ENCODE data around the gene MB.

The MB gene

GRCh38 chr22:35614404-35614803 lies 2.7 kb downstream of the MB start:
- no peak for DNase-seq

DNA sequence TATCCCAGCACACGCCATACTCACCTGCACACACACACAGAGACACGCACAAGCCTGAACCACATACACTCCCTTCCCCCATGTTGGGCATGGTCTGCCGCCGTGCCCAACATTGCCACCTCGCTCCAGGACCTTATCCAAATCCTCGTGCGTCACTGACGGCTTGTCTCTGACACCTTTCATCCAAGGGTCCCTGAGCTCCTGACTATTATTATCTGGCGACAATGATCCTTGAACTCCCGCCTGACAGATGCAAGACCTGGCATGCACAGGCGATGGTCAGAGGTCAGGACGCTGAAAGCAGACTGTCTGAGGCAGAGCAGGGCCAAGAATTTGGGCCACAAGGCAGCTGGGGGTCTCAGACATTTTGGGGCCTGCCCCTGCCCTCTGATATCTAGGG lies 4.2 kb downstream of the MB start:
- no peak for DNase-seq

DNA sequence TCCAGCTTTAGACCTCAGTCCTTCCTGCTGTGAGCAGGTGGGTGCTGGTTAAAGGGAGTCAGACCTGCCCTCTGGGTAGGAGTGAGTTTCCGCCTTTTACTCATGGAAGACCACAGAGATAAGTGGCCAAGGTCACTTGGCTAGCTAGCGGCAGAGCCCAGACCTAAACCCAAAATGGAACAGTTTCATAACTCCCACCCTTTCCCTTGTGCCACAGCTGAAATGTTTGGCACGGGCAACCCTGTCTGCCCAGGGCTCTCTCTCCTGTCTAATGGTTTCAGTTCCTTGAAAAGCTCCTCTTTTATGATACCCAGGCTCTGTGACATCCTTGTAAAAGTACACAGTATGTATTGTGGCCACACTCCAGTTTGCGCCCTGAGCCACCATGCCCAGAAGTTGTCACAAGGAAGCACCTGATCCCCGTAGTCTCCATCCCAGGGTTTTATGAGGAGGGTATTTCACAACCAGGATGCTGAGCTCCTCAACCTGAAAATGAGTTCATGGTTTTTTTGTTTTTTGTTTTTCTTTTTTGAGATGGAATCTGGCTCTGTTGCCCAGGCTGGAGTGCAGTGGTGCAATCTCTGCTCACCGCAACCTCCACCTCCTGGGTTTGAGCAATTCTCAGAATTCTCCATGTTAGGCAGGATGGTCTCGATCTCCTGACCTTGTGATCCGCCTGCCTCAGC lies 5.1 kb downstream of the MB start:
- DNase-seq, result no peak

GRCh38 chr22:35611200-35611890 lies 5.8 kb downstream of the MB start:
- DNase-seq, result no peak

GRCh38 chr22:35610741-35611140 lies 6.4 kb downstream of the MB start:
- DNase-seq, result no peak

DNA sequence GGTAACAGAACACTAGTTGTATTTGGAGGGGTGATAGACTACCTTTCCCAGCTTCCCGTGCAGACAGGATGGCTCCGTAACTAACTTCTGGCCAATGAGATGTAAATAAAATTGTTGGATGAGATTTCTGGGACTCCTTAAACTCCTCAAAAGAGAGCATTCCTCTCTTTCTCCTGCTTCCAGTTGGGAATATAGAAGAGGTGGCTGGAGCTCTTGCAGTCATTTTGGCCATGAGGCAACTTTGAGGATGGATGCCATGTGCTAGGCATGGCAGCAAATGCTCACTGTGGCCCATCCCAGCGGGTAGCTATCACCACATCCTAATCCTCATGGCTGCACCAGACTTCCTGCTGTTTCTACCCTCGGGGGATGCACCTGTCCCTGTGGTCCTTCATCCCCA lies 7.4 kb downstream of the MB start:
- no peak for DNase-seq

- DNase-seq, result no peak
These were observed 7.9 kb downstream of the MB start for GRCh38 chr22:35609261-35609660.

DNA sequence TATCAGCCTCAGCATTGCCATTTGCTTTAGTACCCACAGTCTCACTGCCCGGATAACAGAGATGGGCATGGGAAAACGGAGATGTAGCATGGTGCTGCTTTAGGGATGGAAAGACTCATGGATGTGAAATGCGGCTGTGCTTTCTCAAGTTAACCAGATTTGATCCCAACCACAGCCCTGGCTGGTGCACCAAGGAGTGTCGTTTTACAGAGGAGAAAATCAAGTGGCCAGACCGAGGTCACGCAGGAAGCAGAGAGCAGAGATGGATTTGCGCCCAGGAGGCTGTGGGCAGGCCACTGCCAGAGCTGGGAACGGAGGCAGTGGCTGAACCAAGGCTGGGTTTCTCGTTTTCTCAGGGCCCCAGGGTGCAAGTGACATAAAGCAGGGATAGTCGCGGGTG lies 9.0 kb downstream of the MB start:
- DNase-seq, result no peak

DNA sequence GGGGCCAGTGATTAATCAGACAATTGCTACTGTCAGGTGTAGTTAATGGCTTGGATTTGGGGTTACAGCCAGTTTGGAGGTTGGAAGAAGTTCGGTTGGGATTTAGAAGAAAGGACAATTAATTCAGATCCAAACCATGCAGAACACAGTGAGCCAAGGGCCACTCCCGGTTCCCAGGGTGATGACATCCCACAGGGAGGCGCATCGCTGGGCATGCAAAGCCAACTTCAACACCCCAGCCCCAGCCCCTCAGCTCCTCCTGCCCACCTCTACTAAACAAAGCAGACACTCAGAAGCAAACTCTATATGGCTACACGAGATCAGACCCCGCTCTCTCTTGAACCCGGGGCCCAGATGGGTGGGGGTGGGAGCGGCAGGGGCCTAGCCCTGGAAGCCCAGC lies 10.2 kb downstream of the MB start:
- no peak for DNase-seq

GRCh38 chr22:35605851-35606481 lies 11.2 kb downstream of the MB start:
- no peak for DNase-seq

DNA sequence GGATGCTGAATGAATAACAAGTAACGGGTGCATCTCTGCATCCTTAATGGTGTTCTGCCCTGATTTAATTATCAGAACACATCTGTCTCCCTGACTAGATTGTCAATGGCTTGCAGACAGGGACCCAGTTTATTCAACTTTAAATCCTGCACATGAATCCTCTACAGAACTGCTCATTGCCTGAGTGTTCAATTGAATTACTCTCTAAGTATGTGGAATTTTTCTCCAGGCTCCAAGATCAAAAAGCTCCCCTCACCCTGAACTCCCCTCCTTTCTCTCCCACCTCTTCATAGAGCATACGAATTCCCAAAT lies 11.8 kb downstream of the MB start:
- DNase-seq, result no peak

DNA sequence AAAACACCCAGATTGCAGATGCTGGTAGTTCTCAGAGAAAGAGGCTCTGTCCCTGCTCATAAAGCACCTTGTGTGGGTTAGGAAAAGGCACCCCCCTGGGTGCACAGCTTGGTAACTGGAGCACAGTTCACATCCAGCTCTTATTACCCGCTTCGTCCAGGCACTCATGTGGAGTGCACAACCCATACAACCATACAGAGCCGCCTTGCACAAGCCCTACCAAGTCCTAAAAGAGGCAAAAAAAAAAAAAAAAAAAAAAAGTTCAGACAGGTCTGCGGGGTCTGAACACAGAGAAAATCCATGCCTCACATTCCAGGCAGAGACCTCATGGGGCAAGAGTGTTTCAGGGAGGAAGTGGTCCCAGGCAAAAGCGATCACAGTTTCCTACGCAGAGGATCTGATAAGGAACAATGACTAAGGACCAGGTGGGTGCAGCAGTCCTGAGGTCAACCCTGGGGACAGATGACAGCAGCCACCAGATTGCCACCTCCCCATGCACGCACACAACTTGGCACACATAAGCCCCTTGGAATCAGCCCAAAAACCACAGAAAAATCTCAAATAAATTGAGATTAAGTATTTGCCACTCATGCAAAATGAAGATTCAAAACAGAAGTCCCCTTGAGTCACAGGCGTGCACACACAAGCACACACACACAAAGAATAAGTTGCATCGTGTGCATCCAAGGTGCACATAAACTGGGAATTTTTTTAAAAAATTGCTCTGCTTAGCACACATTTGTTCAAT lies 12.3 kb downstream of the MB start:
- no peak for DNase-seq

DNA sequence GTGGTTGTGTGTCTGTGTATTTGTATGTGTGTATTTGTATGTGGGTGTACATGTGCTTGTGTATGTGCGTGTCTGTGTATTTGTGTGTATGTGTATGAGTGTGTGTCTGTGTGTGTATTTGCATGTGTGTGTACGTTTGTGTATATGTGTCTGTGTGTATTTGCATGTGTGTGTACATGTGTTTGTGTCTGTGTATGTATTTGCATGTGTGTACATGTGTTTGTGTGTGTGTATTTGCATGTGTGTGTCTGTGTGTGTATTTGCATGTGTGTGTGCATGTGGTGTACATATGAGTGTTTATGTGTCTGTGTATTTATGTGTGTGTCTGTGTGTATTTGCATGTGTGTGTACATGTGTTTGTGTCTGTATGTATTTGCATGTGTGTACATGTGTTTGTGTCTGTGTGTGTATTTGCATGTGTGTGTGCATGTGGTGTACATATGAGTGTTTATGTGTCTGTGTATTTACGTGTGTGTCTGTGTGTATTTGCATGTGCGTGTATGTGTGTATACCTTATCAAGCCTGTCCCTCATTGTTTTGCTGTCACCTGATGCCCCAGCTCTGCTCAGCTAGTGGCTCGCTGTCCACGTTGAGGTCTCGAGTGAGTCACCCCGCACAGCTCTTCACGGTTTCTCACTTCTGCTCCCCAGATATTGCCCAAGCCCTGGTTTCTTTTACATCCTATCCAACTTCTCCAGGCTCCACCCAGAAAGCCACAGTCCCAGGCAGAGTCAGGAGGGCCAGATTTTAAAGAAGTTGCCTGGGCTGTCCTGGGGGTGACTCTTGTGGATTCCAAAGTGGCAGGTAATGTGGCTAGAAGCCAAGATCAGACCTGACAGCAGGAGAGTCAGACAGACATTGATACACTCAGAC lies 15.2 kb downstream of the MB start:
- no peak for DNase-seq

DNA sequence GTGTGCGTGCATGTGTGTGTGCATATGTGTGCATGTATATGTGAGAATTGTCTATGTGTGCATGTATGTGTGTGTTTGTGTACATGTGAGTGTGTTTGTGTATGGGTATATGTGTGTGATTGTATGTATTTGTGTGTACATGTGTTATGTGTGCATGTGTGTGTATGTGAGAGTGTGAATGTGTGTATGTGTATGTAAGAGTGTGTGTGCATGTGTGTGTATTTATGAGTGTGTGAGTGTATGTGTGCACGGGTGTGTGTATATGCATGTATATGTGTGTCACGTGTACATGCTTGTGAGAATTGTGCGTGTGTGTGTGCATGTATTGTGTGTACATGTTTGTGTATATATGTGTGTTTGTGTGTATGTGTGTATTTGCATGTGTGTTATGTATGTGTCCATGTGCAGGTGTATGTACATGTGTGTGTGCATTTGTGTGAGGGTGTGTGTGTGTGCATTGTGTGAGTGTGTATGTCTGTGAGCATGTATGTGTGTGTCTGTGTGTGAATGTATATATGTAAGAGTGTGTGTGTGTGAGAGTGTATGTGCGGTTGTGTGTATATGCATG lies 16.0 kb downstream of the MB start:
- DNase-seq, result no peak

- no peak for DNase-seq
These were observed 16.7 kb downstream of the MB start for GRCh38 chr22:35600476-35600875.

DNA sequence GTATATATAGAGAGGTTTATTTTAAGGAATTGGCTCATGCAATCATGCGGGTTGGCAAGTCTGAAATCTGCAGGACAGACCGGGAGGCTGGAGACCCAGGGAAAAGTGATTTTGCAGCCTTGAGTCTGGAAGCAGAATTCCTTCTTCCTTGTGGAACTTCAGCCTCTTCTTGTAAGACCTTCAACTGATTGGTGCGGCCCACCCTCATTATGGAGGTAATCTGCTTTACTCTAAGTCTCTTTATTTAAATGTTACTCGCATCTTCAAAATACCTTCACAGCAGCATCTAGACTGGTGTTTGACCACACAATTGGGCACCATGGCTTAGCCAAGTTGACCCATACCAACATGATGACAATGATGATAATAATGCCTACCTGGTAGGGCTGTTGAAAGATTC lies 17.8 kb downstream of the MB start:
- no peak for DNase-seq

- no peak for DNase-seq
These were observed 18.8 kb downstream of the MB start for GRCh38 chr22:35598396-35598710.

GRCh38 chr22:35597692-35598395 lies 19.3 kb downstream of the MB start:
- DNase-seq, result no peak

DNA sequence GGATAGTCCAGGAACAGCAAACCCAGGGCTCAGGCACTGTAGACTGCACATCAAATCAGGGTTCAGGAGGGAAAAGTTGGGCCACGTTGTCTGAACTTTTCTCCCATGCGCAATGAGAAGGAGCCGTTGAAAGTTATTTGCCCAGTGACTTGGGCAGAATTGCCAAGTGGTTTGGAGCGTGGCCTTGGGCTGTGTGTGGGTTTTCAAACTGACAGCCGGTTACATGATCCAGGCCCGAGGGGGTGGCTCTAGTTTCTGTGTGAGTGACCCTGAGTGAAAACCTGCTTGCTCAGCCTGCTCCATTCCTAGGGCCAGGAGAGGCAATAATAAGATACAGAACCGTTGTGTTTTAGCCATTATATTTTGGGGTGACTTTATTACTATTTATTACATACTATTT lies 20.3 kb downstream of the MB start:
- no peak for DNase-seq

- no peak for DNase-seq
These were observed 22.4 kb downstream of the MB start for GRCh38 chr22:35594686-35595085.

DNA sequence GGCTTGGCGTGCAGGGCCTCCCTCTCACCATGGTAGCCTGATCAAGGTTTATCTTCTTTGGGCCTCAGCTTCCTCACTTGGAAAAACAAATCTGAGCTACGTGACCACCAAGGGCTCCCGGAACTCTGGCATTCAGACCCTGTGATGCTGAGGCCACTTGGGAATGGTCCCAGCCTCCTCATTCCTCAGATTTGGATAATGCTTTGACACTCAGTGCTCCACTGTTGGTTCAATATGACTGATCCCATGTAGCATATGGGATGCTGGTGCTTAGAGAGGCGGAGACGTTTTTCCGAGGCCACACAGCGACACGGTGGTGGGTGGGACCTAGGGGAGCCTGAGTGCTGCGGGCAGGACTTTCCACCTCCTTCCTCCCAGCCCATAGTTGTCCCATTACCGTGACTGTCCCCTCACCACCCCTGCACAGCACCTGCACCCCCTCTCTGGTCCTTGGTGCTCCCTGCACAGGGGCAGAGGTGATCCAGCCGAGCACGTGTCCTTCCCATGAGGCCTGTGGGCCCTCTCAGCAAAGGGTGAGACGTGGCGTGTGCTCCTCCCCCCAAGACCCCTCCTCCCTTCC lies 23.1 kb downstream of the MB start:
- DNase-seq, result no peak

Data from activated CD4-positive, CD25-positive, alpha-beta regulatory T cell (primary cell).